Smooth muscle cell (in vitro differentiated cells): Measurements from ENCODE around the gene TAF4B. TPM values are rescaled to one million over a fixed set of nuclear protein-coding genes. Genes with fewer than 3 reads are reported as not detected.

ENCODE experiments used
- DNase-seq: peaks from one replicate; lab custom pipeline; 2025; ENCODE audit not compliant: unreplicated experiment; lab: John Stamatoyannopoulos, UW
- H2AFZ ChIP-seq: fragments of 200-600 bp; sonication (generic); 2 replicates; pipeline ENCODE4 v1.6.0; 2016; ENCODE audit warnings: antibody characterized with exemption, low read depth, mild to moderate bottlenecking
- H3F3A ChIP-seq: fragments of 200-600 bp; sonication (generic); 2 replicates; pipeline ENCODE4 v1.6.0; 2017; ENCODE audit warnings: antibody characterized with exemption, low read depth
- H3K27ac ChIP-seq: fragments of 200-600 bp; sonication (generic); 2 replicates; pipeline ENCODE4 v1.5.1; 2016; ENCODE audit warnings: low read depth, mild to moderate bottlenecking
- H3K27me3 ChIP-seq: fragments of 200-600 bp; sonication (generic); 2 replicates; pipeline ENCODE4 v1.6.1; 2016; ENCODE audit warnings: low read depth, mild to moderate bottlenecking
- H3K36me3 ChIP-seq: fragments of 200-600 bp; sonication (generic); 2 replicates; pipeline ENCODE4 v1.5.1; 2016; ENCODE audit warnings: low read depth
- H3K4me1 ChIP-seq: fragments of 200-600 bp; sonication (generic); 2 replicates; pipeline ENCODE4 v1.5.1; 2016; ENCODE audit warnings: low read depth
- H3K4me2 ChIP-seq: fragments of 200-600 bp; sonication (generic); 2 replicates; pipeline ENCODE4 v1.6.0; 2016; ENCODE audit warnings: mild to moderate bottlenecking
- H3K4me3 ChIP-seq: fragments of 200-600 bp; sonication (generic); 2 replicates; pipeline ENCODE4 v1.5.1; 2016; ENCODE audit warnings: mild to moderate bottlenecking
- H3K79me2 ChIP-seq: fragments of 200-600 bp; sonication (generic); 2 replicates; pipeline ENCODE4 v1.6.0; 2016; ENCODE audit warnings: low read depth, mild to moderate bottlenecking
- H3K9ac ChIP-seq: fragments of 200-600 bp; sonication (generic); 2 replicates; pipeline ENCODE4 v1.6.0; 2016; ENCODE audit warnings: low read depth
- H3K9me3 ChIP-seq: fragments of 200-600 bp; sonication (generic); replicated peaks from 2 replicates; pipeline ENCODE4 v1.5.1; 2016; ENCODE audit warnings: low read depth
- H4K20me1 ChIP-seq: fragments of 200-600 bp; sonication (generic); 2 replicates; pipeline ENCODE4 v1.6.0; 2016; ENCODE audit warnings: low read depth
- CTCF ChIP-seq: fragments of 200-600 bp; sonication (generic); IDR thresholded peaks from 2 replicates; pipeline ENCODE4 v1.5.1; 2017; ENCODE audit warnings: borderline replicate concordance, mild to moderate bottlenecking, antibody characterized with exemption; ENCODE audit not compliant: insufficient read depth, poor library complexity, severe bottlenecking
- WGBS: methylation state at CpG from one replicate; pipeline ENCODE4 v1.1.7; 2016; ENCODE audit warnings: low lambda C conversion rate; 5-methylcytosine and 5-hydroxymethylcytosine counted together
- polyA plus RNA-seq: library from polyadenylated mRNA; unstranded; fragments of >200 nt; fragmentation: Nextera tagmentation; extraction: Ambion mirVana; gene quantifications from 2 replicates; pipeline ENCODE4 v1.2.1, GENCODE V29; 2016
- total RNA-seq: library from RNA; depleted of rRNA; stranded (reverse); fragments of >200 nt; gene quantifications from 2 replicates; pipeline ENCODE4 v1.2.3, GENCODE V29; 2014

The TAF4B gene
- total and polyA plus RNA-seq, 2 experiments from 2014 or later = 1.6 to 2.7 TPM

GRCh38 chr18:26425148-26425531, 198.9 kb downstream of the TAF4B start:
- Histone ChIP-seq H3K4me1 (no peaks in the 10 kb centered on the region), H3K9ac (no peak overlapping the region), H3K4me3 (no peak overlapping the region), H3K27ac (no peak overlapping the region), H3K27me3 (no peaks in the 10 kb centered on the region), H3K79me2 (no peaks in the 10 kb centered on the region), H4K20me1 (no peaks in the 10 kb centered on the region), H3K36me3 (no peaks in the 10 kb centered on the region), H2AFZ (no peak overlapping the region), H3K4me2 (peak overlapping the region; percentile 46), H3K9me3 (no peaks in the 10 kb centered on the region), H3F3A (no peaks in the 10 kb centered on the region)
- DNase-seq = no peak
- TF ChIP-seq CTCF = no peak
- 46% methylated on average over 5 of the region's 5 CpGs for WGBS

- Histone ChIP-seq H3F3A (no peaks in the 10 kb centered on the region), H2AFZ (no peak overlapping the region), H3K27ac (no peak overlapping the region), H3K36me3 (no peaks in the 10 kb centered on the region), H3K4me1 (no peaks in the 10 kb centered on the region), H3K9ac (no peak overlapping the region), H4K20me1 (no peaks in the 10 kb centered on the region), H3K9me3 (no peaks in the 10 kb centered on the region), H3K27me3 (no peaks in the 10 kb centered on the region), H3K4me3 (no peak overlapping the region), H3K4me2 (no peak overlapping the region), H3K79me2 (no peaks in the 10 kb centered on the region)
- no peak for TF ChIP-seq CTCF
- no peak for DNase-seq
- WGBS = 33% methylated on average over 5 of the region's 5 CpGs
Measured at GRCh38 chr18:26429535-26430226, 203.4 kb downstream of the TAF4B start.

GRCh38 chr18:26432651-26433424, 206.6 kb downstream of the TAF4B start:
- WGBS = 87% methylated on average over 5 of the region's 5 CpGs
- Histone ChIP-seq H4K20me1 (no peaks in the 10 kb centered on the region), H3K9ac (no peak overlapping the region), H3K9me3 (no peaks in the 10 kb centered on the region), H3K79me2 (no peaks in the 10 kb centered on the region), H3K27ac (no peak overlapping the region), H3K4me1 (no peaks in the 10 kb centered on the region), H3F3A (no peaks in the 10 kb centered on the region), H3K27me3 (no peaks in the 10 kb centered on the region), H3K4me2 (no peak overlapping the region), H3K36me3 (no peaks in the 10 kb centered on the region), H3K4me3 (no peak overlapping the region), H2AFZ (no peak overlapping the region)
- TF ChIP-seq CTCF = no peak
- DNase-seq = no peak
